Lower leg skin (tissue), 3 donors: ENCODE results near the gene DDX10.

Source experiments
- POLR2A ChIP-seq, 2 donors: fragments of 450-650 bp; IDR thresholded peaks; one replicate each; pipeline ENCODE4 v1.6.1; 2016 to 2017; ENCODE audit warnings: antibody characterized with exemption in 2 of 2, mild to moderate bottlenecking in 1 of 2, moderate library complexity in 1 of 2
- TF ChIP-seq, protein P1 (sequence below), 3 donors: fragments of 450-650 bp; IDR thresholded peaks; one replicate each; pipeline ENCODE4 v1.5.1; 2016; ENCODE audit warnings: antibody characterized with exemption in 3 of 3, mild to moderate bottlenecking in 3 of 3, moderate library complexity in 2 of 3

DNA sequence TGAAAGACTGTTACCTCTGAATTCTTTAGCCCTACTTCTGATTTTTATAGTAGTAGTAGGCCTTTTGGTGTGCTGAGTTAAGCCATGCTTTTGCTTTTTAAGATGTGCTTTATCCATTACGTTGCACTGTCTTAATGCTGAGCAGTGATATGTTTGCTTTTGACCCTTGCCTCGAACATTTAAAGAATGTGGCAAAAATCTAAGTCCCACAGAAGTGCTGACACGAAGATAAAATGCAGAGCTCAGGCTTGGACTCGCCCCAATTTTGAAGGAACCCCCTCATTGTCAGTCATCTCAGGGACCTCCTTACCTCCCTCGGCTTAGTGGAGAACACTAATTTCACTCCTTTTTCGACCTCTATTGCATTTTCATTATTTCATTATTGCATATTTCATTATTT, 272.9 kb downstream of the DDX10 start:
- TF ChIP-seq, protein P1, sequence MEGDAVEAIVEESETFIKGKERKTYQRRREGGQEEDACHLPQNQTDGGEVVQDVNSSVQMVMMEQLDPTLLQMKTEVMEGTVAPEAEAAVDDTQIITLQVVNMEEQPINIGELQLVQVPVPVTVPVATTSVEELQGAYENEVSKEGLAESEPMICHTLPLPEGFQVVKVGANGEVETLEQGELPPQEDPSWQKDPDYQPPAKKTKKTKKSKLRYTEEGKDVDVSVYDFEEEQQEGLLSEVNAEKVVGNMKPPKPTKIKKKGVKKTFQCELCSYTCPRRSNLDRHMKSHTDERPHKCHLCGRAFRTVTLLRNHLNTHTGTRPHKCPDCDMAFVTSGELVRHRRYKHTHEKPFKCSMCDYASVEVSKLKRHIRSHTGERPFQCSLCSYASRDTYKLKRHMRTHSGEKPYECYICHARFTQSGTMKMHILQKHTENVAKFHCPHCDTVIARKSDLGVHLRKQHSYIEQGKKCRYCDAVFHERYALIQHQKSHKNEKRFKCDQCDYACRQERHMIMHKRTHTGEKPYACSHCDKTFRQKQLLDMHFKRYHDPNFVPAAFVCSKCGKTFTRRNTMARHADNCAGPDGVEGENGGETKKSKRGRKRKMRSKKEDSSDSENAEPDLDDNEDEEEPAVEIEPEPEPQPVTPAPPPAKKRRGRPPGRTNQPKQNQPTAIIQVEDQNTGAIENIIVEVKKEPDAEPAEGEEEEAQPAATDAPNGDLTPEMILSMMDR (IDR thresholded peaks at IDR 0.05) = no peak
- TF ChIP-seq POLR2A (IDR thresholded peaks at IDR 0.05) = no peak
